Astrocyte of the spinal cord (primary cell): Measurements from ENCODE around the gene ELMO1.

Experiments used
- DNase-seq: peaks from one replicate; pipeline ENCODE4 v3.0.0; 2011; ENCODE audit warnings: low read depth, low spot score
- H3K4me3 ChIP-seq: 2 replicates; pipeline ENCODE4 v1.5.1; 2011; ENCODE audit warnings: low read depth, mild to moderate bottlenecking, low read length, moderate library complexity
- in situ Hi-C: cut with HindIII; loops from 2 replicates; pipeline ENCODE4 v1.10.0; 2017; ENCODE audit warnings: low sequenced_read_pairs
- TF ChIP-seq, protein P1 (sequence below): IDR thresholded peaks from 2 replicates; pipeline ENCODE4 v1.5.1; 2012; ENCODE audit warnings: low read depth, mild to moderate bottlenecking, low read length, inconsistent platforms

The ELMO1 gene

DNA sequence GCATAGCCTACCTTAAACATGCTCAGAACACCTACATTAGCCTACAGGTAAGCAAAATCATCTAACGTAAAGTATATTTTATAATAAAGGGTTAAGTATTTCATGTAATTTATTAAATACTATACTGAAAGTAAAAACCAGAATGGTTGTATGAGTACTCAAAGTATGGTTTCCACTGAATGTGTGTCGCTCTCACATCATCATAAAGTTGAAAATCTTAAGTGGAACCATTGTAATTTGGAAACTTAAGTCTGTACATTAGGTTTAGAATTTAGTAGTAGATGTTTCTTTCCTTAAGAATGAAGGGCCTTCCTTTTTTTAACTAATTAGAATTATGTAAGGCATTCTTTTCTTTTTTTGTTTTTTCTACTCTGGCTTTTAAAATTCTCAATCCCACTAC is 484.4 kb downstream of the ELMO1 start:
- TF ChIP-seq, protein P1, sequence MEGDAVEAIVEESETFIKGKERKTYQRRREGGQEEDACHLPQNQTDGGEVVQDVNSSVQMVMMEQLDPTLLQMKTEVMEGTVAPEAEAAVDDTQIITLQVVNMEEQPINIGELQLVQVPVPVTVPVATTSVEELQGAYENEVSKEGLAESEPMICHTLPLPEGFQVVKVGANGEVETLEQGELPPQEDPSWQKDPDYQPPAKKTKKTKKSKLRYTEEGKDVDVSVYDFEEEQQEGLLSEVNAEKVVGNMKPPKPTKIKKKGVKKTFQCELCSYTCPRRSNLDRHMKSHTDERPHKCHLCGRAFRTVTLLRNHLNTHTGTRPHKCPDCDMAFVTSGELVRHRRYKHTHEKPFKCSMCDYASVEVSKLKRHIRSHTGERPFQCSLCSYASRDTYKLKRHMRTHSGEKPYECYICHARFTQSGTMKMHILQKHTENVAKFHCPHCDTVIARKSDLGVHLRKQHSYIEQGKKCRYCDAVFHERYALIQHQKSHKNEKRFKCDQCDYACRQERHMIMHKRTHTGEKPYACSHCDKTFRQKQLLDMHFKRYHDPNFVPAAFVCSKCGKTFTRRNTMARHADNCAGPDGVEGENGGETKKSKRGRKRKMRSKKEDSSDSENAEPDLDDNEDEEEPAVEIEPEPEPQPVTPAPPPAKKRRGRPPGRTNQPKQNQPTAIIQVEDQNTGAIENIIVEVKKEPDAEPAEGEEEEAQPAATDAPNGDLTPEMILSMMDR: no peak
- DNase-seq: no peak
- no peak overlapping the region for H3K4me3 ChIP-seq
- in situ Hi-C loops: no loop called here

DNA sequence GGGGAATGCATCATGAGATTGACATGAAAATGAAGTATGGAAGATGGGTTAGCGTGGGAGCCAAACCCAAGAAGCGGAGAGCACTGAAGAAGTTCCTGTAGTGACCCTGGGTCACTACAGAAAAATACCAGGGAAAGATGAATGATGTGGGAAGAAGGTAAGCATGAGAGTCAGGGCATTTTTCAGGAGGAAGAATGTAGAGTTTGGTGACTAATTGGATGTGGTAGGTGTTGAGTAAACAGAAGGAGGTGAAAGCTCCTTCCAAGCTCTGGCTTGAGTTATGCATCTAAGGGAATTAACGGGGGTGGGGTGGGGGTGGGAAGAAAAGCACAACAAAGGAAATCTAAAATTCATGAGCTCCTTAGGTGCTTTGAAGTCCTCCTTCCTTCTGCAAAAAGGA is 486.3 kb downstream of the ELMO1 start:
- no peak for DNase-seq
- TF ChIP-seq, protein P1: no peak
- in situ Hi-C loops: no loop called here
- H3K4me3 ChIP-seq: no peak overlapping the region

DNA sequence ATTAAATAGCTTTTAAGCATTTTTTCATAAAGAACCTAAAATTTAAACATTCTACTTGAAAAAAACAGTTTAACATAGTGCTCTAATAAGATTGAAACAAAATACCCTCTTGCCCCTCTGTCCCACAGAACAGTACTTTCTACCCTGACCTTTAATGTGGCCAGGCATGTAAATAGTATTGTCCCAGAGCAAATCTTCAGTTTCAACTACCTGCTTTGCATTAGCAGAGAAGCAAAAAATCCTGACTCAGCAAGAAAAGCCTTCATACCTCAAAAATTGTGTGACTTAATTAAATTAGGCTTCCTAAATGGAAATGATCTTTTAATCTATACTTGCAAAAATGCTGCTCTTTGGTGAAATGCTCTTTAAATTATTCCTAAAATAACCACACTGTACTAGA is 487.0 kb downstream of the ELMO1 start:
- in situ Hi-C loops: no loop called here
- TF ChIP-seq, protein P1: no peak
- no peak for DNase-seq
- H3K4me3 ChIP-seq: no peak overlapping the region

DNA sequence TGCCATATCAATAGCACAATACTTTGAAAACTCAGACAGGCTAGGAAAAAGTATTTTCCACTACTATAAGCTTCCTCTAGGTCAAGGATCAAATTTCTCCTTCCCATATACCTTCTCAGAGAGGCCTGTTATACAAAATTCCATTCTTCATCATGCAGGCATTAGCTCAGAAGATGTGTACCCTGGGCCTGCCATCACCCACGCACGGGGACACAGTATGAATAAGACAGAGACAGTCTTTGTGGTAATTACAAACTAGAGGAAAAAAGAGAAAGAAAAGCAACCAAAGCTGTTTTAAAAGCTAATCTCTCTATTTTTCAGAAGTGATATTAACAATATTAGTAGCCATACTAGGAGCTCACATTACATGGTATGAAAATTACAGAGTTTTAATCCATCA is 487.6 kb downstream of the ELMO1 start:
- TF ChIP-seq, protein P1: no peak
- H3K4me3 ChIP-seq: no peak overlapping the region
- no peak for DNase-seq
- in situ Hi-C loops: no loop called here

DNA sequence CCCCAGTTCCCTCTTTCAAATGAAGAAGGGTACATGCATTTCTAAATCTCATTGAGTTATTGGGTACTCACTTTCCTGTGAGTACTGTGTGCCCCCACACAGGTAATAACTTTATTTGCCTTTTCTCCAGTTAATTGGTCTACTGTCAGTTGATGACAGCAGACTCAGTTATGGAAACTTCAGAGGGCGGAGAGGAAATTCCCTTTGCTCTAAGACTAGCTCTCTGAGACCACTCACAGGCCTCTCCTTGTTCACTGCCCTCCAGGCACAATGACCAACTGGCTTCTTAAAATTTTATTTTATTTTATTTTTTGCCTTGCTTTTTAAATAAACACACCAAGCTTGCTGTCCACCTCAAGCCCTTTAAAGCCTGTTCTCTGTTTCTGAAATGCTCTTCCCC is 488.6 kb downstream of the ELMO1 start:
- no peak overlapping the region for H3K4me3 ChIP-seq
- TF ChIP-seq, protein P1: no peak
- DNase-seq: no peak
- in situ Hi-C loops: no loop called here

DNA sequence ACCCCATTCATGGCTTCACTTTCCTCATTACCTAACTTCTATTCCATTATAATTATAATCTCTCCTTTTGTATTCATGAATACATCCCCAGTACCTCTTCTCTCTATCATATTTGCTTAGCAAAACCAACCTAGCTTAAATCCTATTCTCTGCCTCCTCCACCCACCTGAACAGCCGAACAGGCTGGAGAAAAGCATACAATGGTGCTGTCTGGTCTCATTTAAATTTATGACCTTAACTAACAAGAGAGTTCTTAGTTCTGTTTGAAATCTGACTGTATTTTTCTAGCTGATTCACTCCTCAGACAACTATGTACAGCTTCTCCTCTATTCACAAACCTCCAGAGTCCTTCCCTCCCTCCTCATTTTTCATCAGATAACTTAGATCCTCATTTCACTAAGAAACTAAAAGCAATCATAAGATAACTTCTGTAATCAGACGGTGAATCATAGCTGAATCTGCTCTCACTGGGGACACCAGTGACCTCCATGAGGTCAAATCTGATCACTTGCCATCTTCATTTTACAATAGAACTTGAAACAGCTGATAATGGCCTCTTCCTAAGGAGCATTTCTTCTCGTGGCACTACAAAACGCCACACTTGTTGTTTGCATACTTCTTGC is 490.4 kb downstream of the ELMO1 start:
- no peak for DNase-seq
- in situ Hi-C loops: no loop called here
- no peak overlapping the region for H3K4me3 ChIP-seq
- TF ChIP-seq, protein P1: no peak

DNA sequence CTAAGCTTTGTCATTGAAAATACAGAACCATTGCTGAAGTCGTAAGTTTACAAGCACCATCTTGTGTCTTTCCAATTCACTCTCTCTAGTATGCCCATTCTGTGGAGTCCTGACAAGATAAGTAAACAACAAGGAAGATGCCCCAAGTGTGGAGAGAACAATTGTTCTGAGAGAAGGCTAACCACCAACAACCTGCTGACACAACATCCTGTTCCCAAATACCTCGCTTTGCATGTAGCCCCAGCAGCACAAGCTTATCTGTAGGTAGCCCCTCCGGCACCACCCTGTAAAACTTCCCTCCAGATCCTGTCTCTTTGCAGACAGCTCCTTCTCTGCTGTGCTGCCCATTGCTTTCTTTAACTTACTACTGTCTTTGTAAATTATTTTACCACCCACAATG is 491.0 kb downstream of the ELMO1 start:
- DNase-seq: no peak
- TF ChIP-seq, protein P1: no peak
- no peak overlapping the region for H3K4me3 ChIP-seq
- in situ Hi-C loops: no loop called here
